NCI-H2029 (cell line): ENCODE results near the gene KRT9.
"Not testable (repeated sequence)": the region's sequence is repeated elsewhere in the genome, so short reads cannot be mapped to it uniquely, and the experiment has no call there.

ENCODE experiments used
- DNase-seq: peaks from one replicate; lab custom pipeline; 2025; lab: John Stamatoyannopoulos, UW

KRT9 gene

GRCh38 chr17:41545829-41546410 is 25.9 kb downstream of the KRT9 start:
- DNase-seq, result no peak

- DNase-seq, result no peak
These were observed 26.9 kb downstream of the KRT9 start for GRCh38 chr17:41544935-41545334.

- DNase-seq, result no peak
These were observed 27.4 kb downstream of the KRT9 start for GRCh38 chr17:41544491-41544892.

GRCh38 chr17:41542786-41543185 is 29.1 kb downstream of the KRT9 start:
- not testable (repeated sequence) for DNase-seq

GRCh38 chr17:41542357-41542756 is 29.5 kb downstream of the KRT9 start:
- DNase-seq, result no peak

- no peak for DNase-seq
These were observed 30.8 kb downstream of the KRT9 start for GRCh38 chr17:41540921-41541625.

- DNase-seq, result peak; percentile 29
These were observed 31.7 kb downstream of the KRT9 start for GRCh38 chr17:41539979-41540701.

GRCh38 chr17:41539071-41539492 is 32.8 kb downstream of the KRT9 start:
- no peak for DNase-seq

GRCh38 chr17:41538565-41538991 is 33.3 kb downstream of the KRT9 start:
- DNase-seq, result peak; percentile 58

GRCh38 chr17:41537990-41538389 is 33.9 kb downstream of the KRT9 start:
- no peak for DNase-seq

GRCh38 chr17:41537614-41537954 is 34.3 kb downstream of the KRT9 start:
- DNase-seq, result no peak

GRCh38 chr17:41536741-41537613 is 34.9 kb downstream of the KRT9 start:
- no peak for DNase-seq

- no peak for DNase-seq
These were observed 35.9 kb downstream of the KRT9 start for GRCh38 chr17:41535764-41536481.

- no peak for DNase-seq
These were observed 36.8 kb downstream of the KRT9 start for GRCh38 chr17:41534899-41535546.

GRCh38 chr17:41533613-41534012 is 38.2 kb downstream of the KRT9 start:
- DNase-seq, result no peak

GRCh38 chr17:41532947-41533570 is 38.8 kb downstream of the KRT9 start:
- DNase-seq, result no peak

- DNase-seq, result no peak
These were observed 39.9 kb downstream of the KRT9 start for GRCh38 chr17:41531993-41532392.

- no peak for DNase-seq
These were observed 41.5 kb downstream of the KRT9 start for GRCh38 chr17:41530062-41531048.

- DNase-seq, result peak; percentile 45
These were observed 42.4 kb downstream of the KRT9 start for GRCh38 chr17:41529491-41529915.
